Measurements from ENCODE around the gene CD37.
"Not testable (repeated sequence)": the region's sequence is repeated elsewhere in the genome, so short reads cannot be mapped to it uniquely, and the experiment has no call there.

Gene CD37

DNA sequence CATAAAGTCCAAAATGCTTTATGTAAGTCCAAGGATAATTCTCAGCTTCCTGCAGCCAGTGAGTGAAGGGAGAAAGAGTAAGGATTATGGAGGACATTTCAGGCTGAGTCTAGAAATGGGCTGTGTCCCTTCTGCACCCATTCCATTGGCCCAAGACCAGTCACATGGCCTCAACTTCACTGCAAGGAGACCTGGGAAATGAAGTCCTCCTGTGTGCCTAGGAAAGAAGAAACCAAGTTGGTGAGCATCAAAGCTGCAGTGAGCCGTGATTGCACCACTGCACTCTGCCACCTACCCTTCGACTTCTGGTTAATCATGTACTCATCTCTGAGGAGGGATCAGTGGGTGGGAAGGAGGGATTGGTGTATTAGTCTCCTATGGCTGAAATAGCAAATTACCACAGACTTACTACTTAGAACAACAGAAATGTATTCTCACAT is 3.6 kb upstream of the CD37 start:
- FAIRE-seq, result no peak

DNA sequence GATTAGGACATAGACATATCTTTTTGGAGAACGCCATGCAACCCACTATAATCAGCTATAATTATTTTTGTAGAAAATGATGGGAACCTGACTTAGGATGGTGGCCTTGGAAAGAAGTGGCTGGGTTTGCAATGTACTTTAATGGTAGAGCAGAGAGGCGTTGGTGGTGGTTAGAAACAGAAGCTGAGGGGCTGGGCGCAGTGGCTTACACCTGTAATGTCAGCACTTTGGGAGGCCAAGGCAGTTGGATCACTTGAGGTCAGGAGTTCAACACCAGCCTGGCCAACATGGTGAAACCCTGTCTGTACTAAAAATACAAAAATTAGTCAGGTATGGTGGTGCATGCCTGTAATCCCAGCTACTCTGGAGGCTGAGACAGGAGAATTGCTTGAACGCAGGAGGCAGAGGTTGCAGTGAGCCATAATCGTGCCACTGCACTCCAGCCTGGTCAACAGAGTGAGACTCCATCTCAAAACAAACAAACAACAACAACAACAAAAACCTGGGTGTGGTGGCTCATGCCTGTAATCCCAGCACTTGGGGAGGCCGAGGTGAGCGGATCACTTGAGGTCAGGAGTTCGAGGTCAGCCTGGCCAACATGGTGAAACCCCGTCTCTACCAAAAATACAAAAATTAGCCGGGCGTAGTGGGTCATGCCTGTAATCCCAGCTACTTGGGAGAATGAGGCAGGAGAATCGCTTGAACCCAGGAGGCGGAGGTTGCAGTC is 2.4 kb upstream of the CD37 start:
- FAIRE-seq, result not testable (repeated sequence)

DNA sequence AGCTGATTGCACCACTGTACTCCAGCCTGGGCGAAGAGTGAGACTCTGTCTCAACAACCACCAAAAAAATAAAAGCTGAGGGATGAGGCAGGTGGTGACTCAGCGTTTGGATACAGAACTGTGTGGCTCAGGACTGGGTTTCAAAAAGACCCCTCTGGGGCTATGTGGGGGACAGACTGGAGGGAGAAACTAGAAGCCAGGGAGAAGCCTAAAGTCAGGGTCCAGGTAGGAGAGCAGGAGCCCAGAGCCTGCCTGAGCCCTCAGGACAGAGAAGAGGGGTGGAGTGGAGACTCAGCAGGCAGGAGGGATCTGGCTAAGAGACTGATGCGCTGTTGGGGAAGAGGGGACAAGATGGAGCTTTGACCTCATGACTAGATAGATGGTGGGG is 1.8 kb upstream of the CD37 start:
- FAIRE-seq, result no peak

DNA sequence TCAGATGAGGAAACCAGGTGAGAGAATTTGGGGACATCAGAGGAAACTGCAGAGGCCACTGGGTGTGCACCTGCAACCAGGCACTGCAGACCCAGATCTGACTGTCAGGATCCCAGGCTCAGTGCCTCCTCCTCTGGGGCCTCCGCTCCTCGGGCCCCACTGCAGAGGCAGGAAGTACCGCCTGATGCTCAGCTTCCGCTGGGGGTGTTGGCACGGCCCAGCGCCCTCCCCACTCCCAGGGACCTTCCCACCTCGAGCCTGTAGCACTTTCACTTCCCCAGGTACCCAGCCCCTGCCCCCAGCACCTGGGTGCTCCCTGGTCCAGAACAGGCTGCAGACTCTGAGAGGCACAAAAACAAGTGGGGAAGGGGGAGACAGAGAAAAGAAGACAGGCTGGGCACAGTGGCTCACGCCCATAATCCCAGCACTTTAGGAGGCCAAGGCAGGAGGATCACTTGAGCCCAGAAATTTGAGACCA is 1.4 kb upstream of the CD37 start:
- no peak for FAIRE-seq

DNA sequence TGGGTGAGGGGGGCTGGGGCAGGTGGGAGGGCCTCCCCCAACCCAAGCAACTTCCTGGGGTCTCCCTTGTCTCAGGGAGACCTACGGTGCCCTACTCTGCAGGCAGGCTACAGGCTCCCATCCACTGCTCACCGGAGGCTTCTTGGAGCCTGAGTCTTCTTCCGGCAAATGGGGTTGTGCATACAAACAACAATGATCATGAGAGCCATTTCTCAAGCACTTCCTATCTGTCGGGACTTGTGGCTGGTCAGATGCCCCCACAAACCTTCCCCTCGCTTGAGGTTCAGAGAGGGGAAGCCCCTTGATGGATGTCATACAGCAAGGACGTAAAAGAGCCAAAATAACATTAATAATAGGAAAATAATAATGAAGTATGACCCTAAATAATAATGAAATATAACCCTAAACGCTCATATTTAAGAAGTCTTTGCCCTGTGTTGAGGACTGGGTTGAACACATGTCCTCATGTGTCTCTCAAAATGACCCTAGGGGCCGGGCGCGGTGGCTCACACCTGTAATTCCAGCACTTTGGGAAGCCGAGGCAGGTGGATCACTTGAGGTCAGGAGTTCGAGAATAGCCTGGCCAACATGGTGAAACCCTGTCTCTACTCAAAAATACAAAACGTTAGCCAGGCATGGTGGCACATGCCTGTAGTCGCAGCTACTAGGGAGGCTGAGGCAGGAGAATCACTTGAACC is 727 bp downstream of the CD37 start:
- no peak for FAIRE-seq

DNA sequence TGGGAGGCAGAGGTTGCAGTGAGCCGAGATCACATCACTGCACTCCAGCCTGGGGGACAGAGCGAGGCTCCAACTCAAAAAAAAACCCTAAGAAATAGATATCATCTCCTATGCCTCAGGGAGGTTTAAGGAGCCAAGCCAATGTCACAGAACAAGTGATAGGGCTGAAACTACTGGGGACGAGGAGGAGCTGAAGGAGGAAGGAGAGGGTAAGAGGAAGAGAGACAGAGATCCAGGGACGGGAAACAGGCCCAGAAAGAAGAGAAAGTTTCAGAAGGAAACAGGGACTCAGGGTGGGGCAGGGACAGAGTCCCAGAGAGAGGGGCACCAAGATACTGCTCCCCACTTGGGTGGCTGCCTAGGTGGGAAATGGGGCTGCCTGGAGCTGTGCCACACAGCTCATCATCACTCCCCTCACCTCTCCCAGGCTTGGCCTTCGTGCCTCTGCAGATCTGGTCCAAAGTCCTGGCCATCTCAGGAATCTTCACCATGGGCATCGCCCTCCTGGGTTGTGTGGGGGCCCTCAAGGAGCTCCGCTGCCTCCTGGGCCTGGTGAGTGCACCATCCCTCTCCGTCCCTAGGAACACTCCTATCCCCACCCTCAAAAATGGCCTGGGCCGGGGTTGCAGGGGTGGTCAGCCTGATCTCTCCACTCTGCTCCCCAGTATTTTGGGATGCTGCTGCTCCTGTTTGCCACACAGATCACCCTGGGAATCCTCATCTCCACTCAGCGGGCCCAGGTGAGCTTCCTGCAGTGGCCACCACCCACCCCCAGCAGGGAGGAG is 1.5 kb downstream of the CD37 start:
- FAIRE-seq, result no peak

DNA sequence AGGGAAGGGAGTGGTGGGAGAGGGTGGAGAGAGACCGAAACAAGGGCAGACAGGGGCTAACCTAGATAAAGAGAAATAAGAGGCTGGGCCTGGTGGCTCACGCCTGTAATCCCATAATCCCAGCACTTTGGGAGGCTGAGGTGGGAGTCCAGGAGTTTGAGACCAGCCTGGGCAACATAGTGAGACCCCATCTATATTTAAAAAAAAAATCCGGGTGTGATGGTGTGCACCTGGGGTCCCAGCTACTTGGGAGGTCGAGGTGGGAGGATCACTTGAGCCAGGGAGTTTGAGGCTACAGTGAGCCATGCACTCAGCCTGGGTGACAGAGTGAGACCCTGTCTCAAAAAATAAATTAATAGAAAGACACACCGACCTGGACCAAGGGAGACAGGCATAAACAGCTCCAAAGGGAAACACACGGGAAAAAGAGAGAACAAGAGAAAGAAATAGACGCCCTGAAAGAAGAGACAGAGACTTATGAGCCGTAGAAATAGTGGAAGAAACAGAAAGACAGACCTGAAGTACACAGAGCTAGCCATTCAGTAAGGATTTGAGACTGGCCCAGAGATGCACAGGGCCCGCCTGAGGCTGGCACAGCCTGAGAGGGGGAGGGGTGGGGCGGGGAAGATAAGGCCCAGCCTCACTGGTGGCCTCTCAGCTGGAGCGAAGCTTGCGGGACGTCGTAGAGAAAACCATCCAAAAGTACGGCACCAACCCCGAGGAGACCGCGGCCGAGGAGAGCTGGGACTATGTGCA is 2.2 kb downstream of the CD37 start:
- no peak for FAIRE-seq

DNA sequence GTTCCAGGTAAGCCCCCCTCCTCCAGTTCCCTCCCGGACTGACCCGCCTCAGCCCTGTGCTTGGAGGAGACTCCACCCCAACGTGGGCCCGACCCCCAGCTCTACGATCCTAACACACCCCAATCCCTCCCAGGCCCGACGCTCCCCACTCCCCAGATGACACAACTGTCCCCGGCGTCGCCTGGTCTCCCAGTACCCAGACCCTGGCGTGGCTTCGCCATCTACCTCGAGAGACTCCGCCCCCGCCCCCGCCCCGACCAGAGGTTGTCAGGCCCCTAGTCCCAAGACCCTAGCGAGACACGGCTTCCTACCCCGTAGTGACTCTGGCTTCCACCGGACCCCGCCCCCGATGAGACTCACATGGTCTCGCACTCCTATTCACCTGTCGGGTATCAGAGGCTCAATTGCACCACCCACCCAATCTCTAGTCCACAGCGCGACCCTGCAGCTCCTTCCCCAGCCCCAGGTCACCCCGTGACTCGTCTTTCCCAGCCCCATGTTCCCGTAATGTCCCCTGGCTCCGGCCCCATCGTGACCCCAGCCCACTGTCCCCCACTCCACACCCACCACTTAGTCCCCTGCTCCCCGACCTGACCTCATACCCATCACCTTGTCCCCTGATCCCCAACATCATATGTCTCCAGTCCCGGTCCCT is 2.9 kb downstream of the CD37 start:
- no peak for FAIRE-seq

DNA sequence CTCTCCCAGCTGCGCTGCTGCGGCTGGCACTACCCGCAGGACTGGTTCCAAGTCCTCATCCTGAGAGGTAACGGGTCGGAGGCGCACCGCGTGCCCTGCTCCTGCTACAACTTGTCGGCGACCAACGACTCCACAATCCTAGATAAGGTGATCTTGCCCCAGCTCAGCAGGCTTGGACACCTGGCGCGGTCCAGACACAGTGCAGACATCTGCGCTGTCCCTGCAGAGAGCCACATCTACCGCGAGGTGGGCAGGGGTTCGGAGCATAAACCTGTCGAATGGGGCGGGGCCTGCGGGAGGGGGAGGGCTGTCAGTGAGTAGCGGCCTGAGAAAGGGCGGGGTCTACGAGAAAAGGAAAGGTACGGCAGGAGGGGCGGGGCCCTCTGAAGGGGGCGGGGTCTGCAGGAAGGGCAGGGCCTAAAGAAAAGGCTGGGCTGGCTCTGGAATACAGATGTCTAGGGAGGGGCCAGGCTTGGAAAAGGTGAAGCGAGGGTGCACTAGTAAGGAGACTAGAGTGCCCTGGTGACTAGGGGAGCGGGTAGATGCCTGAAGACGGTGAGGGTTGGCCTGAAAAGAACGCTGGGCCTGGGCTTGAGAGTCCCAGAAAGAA is 3.6 kb downstream of the CD37 start:
- no peak for FAIRE-seq

DNA sequence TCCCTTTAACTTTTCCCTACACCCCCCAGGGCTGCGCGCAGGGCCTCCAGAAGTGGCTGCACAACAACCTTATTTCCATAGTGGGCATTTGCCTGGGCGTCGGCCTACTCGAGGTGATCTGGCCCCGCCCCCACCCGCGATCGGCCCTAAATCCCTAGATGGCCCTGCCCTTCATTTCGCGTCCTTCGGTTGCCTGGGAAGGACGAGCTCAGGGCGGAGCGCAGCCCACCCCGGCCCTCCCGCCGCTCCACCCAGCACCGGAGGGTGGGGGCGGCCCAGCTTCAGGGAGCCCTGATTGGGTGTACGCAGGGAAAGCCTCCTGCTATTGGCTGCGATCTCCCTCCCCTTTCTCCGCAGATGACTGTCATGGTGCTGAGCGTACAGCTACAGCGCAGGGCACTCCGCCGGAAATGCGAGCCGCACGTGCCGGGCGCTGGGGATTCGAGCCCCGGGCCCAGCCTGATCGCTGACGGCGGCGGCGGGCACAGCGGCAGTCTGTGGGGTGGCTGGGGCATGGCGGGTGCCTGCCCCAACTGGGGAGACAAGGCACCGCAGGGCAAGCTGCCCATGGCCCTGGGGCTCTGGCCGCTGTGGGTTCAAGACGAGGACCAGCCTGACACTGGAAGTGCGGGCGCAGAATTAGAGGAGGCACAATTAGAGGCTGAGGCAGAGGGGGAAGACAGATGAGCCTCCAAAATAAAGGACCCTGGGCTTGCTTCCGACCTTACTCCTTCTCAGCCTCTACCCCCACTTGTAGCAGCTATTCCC is 4.3 kb downstream of the CD37 start:
- no peak for FAIRE-seq

DNA sequence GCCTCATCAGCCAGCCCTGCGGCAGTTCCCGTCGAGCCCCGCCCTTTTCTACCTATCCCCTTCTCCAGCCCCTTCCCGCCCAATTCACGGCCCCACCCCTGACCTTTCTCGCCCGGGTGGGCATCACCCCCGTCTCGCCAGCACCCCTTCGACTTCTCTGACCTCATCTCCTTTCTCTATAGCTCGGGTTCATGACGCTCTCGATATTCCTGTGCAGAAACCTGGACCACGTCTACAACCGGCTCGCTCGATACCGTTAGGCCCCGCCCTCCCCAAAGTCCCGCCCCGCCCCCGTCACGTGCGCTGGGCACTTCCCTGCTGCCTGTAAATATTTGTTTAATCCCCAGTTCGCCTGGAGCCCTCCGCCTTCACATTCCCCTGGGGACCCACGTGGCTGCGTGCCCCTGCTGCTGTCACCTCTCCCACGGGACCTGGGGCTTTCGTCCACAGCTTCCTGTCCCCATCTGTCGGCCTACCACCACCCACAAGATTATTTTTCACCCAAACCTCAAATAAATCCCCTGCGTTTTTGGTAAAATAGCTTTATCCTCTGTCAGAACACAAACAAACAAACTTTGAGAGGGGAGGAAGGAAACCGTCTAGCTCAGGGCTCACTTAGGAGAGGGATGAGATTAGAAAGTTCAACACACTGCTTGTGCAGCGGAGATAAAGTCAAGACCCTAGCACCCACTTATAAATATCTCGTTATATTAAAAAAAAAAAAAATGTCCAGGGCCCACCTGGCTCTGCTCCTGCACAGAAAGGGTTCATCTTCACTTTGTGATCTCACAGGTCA is 5.1 kb downstream of the CD37 start:
- no peak for FAIRE-seq

DNA sequence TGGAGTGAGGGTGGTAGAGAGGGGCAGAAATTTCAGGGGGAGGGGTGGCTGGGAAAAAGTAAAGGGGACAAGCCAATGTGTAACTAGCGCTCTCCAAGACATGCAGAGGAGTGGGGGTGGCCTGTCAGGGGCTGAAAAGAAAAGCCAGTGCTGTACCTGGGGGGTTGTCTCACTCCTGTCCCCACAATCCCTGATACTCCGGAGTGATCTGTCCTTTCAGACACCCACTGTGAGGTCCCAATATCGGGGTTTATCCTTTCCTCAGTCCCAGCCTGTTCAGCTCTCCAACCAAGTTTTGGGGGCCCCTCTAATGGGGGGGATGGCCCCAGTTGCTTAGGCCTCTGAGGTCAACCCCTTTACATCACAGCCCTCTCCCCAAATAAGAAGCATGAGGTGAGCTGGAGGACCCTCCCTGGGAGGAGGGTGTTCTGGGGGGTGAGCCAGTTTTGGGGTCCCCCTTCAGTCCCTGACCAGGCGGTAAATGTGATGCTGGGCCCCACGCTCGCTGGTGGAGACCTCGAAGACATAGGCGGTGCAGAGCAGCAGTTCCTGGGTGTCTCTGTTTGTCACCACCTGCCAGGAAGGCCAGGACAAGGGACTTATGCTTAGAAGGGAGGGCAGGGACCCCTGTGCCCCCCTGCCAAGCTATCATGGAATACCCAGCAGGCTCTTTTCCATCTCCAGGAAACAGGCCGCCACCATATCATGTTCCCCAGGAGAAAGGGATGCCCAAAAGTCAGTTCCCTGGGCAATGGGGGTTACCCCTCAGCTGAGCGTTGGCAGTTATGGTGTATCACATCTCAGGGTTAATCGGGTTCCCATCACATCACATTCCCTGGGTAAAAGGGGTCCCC is 5.9 kb downstream of the CD37 start:
- FAIRE-seq, result no peak

DNA sequence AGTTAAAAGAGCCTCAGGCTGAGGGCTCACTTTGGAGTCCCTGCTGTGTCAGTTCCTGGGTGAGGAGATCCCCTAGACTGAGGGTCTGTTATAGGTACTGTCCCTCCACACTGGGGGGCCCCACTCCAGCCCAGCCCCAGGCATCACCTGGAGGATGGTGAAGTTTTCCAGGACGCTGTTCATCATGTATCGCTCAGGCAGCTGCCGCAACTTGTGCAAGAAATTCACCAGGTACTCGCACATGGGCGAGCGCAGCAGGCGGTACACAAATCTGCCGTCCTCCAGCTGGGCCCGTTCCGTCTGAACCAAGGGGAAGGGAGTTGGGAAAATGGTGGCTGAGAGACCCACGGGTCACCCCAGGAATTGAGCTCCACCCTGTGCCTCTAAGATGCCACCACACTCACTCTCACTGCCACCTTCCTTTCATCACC is 7.1 kb downstream of the CD37 start:
- no peak for FAIRE-seq

DNA sequence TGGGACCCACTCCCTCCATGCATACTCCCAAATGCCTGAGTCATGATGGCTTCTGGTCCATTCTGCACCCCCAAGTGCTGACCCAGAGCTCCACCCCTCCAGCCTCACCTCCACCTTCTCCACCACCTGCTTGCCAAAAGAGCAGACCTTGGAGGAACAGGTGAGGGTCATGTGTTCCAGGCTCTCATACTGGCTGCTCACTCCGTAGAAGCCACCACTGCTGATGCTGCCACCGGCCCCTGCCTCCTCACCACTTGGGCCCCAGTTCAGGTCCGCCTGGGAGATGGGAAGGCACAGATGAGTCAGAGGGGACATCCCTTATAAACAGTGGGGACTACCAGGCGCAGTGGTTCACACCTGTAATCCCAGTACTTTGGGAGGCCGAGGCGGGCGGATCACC is 7.9 kb downstream of the CD37 start:
- no peak for FAIRE-seq

DNA sequence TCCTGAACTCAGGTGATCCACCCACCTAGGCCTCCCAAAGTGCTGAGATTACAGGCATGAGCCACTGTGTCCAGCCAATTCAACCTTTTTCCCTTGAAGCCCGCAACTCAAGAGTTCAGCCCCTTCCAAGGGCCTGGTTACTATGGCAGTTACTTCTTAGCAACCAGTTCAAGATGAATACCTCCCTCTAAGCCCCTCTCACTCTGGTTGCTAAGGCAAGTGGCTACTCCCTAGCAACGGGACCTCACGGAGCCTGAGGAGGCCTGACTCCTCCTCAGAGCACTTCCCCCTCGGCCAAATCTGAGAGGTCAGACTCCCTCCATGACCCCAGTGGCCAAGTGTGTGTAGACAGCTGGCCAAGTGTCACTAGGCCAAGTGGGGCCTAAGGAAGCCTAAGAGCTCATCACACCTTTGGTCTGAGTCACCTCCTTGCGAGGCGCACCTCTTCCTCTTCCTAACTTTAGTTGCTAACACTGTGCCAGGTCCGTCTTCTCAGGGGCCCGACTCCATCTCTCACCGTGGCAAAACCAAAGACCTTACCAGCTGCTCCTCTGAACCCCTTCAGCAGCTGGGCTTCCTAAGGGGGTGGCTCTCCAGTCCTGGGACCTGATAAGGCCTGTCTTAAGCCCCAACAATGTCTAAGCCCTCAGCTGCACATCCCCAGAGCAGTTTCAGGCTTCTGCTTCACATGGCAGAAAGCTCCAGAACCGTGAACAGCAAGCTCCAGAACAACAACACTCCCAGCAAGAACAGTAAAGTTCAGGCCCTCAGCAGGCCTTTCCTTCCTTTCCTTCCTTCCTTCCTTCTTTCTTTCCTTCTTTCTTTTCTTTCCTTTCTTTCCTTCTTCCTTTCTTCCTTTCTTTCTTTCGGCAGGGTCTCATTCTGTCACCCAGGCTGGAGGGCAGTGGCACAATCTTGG is 9.6 kb downstream of the CD37 start:
- no peak for FAIRE-seq

DNA sequence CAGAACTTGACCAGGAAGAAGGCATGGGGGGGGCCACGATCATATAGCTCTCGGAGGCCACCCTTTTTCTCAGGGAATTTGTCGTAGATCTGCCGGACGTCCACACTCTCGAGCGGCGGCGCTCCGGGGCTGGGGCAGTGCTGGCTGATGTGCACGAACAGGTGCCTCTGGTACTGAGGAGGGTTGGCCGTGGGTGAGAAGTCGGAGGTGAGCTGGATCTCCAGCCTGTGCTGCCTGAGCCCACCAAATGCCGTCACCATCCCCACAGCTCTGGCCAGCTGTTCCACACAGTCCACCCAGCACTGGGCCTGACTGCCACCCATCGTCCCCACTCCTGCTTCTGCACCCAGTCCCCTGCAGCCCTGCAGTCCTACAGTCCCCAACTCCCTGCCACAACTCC is 12.0 kb downstream of the CD37 start:
- no peak for FAIRE-seq

DNA sequence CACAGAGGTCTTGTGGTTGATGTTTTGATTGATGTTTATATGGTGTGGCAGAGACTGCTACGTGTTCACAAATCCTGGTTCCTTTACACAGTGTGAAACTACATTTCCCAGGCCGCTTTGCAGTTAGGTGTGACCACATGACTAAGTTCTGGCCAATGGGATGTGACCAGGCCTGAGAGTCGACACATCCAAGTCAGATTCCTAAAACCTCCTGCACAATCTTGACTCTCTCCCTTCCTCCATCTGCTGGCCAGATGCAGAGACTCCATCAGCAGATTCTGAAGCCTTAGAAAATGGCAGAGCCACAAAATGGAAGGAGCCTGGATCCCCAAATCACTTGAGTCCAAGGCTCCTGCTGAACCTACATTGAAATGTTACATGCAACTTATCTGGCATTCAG is 12.6 kb downstream of the CD37 start:
- no peak for FAIRE-seq

Measured in islet of Langerhans (tissue), 1 donor.